ENCODE results near the gene CYP26B1. TPM values are rescaled to one million over a fixed set of nuclear protein-coding genes. Genes with fewer than 3 reads are reported as not detected.
A peak's percentile ranks its signal among the peaks of the same experiment; 100 is the strongest.

Gene CYP26B1
- total RNA-seq (ENCODE audit: unreplicated experiment), result 1.2 TPM
- long read RNA-seq, result 0 reads

GRCh38 chr2:72147303-72147971 is at the start of gene CYP26B1:
TSS of gene CYP26B1 (minus strand) at chr2:72147862. CDS start at chr2:72147834, 28 bp downstream.
- H3K27me3 Mint-ChIP-seq (ENCODE audit: unreplicated experiment), result peaks cover 46% of the 10 kb centered on the region
- TF ChIP-seq, protein P1, sequence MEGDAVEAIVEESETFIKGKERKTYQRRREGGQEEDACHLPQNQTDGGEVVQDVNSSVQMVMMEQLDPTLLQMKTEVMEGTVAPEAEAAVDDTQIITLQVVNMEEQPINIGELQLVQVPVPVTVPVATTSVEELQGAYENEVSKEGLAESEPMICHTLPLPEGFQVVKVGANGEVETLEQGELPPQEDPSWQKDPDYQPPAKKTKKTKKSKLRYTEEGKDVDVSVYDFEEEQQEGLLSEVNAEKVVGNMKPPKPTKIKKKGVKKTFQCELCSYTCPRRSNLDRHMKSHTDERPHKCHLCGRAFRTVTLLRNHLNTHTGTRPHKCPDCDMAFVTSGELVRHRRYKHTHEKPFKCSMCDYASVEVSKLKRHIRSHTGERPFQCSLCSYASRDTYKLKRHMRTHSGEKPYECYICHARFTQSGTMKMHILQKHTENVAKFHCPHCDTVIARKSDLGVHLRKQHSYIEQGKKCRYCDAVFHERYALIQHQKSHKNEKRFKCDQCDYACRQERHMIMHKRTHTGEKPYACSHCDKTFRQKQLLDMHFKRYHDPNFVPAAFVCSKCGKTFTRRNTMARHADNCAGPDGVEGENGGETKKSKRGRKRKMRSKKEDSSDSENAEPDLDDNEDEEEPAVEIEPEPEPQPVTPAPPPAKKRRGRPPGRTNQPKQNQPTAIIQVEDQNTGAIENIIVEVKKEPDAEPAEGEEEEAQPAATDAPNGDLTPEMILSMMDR (IDR thresholded peaks at IDR 0.05; ENCODE audit: unreplicated experiment), result no peak
- peaks cover 41% of the 10 kb centered on the region for H3K4me1 Mint-ChIP-seq (ENCODE audit: unreplicated experiment)
- H3K36me3 Mint-ChIP-seq (ENCODE audit: low read depth, unreplicated experiment), result peaks cover 3% of the 10 kb centered on the region
- peaks cover 5% of the 10 kb centered on the region for H3K9me3 Mint-ChIP-seq (ENCODE audit: unreplicated experiment)
- H3K4me3 Mint-ChIP-seq (ENCODE audit: unreplicated experiment), result peak within 1 kb of the TSS; percentile 88
- no peak within 1 kb of the TSS for H3K27ac Mint-ChIP-seq (ENCODE audit: unreplicated experiment)
- DNase-seq (ENCODE audit: low spot score), result peak; percentile 46

- Mint-ChIP-seq H3K36me3 (ENCODE audit: low read depth, unreplicated experiment) (no peaks in the 10 kb centered on the region), H3K27ac (ENCODE audit: unreplicated experiment) (no peak overlapping the region), H3K27me3 (ENCODE audit: unreplicated experiment) (no peaks in the 10 kb centered on the region)
These were observed 46.1 kb upstream of the CYP26B1 start for GRCh38 chr2:72193723-72194122.

GRCh38 chr2:72191441-72191840 is 43.8 kb upstream of the CYP26B1 start:
- TF ChIP-seq, protein P1 (IDR thresholded peaks at IDR 0.05; ENCODE audit: unreplicated experiment), result no peak
- H3K9me3 Mint-ChIP-seq (ENCODE audit: unreplicated experiment), result peaks cover 4% of the 10 kb centered on the region
- H3K4me1 Mint-ChIP-seq (ENCODE audit: unreplicated experiment), result peaks cover 7% of the 10 kb centered on the region
- peaks cover 4% of the 10 kb centered on the region for H3K36me3 Mint-ChIP-seq (ENCODE audit: low read depth, unreplicated experiment)
- no peak overlapping the region for H3K27ac Mint-ChIP-seq (ENCODE audit: unreplicated experiment)
- no peak overlapping the region for H3K4me3 Mint-ChIP-seq (ENCODE audit: unreplicated experiment)
- no peaks in the 10 kb centered on the region for H3K27me3 Mint-ChIP-seq (ENCODE audit: unreplicated experiment)
- DNase-seq (ENCODE audit: low spot score), result no peak

More at GRCh38 chr2:72193723-72194122, 46.1 kb upstream of the CYP26B1 start:
- TF ChIP-seq, protein P1 (IDR thresholded peaks at IDR 0.05; ENCODE audit: unreplicated experiment), result no peak
- Mint-ChIP-seq H3K9me3 (ENCODE audit: unreplicated experiment) (no peaks in the 10 kb centered on the region), H3K4me1 (ENCODE audit: unreplicated experiment) (peaks cover 7% of the 10 kb centered on the region), H3K4me3 (ENCODE audit: unreplicated experiment) (peak overlapping the region; percentile 17)
- DNase-seq (ENCODE audit: low spot score), result no peak

DNA sequence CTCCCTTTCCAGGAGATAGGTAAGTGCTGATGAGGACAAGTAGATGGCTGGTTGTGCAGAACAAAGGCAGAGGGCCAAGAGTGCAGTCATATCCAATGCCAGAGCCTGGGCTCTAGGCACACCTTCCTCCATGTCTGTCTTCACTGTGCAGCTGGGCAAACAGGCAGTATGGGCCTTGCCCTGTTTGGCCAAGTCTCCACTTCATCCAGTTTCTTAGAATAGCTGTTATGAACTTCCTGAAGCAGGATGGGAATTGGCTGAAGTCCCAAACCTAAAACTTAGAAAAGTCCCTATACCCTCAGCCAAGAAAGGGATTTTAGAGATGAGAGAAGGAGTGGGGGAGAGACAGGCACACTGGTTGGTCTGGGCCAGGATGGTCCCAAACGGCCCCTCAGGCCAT is 37.5 kb upstream of the CYP26B1 start:
- Mint-ChIP-seq H3K4me3 (ENCODE audit: unreplicated experiment) (no peak overlapping the region), H3K27ac (ENCODE audit: unreplicated experiment) (no peak overlapping the region), H3K27me3 (ENCODE audit: unreplicated experiment) (no peaks in the 10 kb centered on the region), H3K9me3 (ENCODE audit: unreplicated experiment) (peaks cover 4% of the 10 kb centered on the region), H3K4me1 (ENCODE audit: unreplicated experiment) (peaks cover 4% of the 10 kb centered on the region), H3K36me3 (ENCODE audit: low read depth, unreplicated experiment) (peaks cover 4% of the 10 kb centered on the region)
- DNase-seq (ENCODE audit: low spot score), result no peak
- TF ChIP-seq, protein P1 (IDR thresholded peaks at IDR 0.05; ENCODE audit: unreplicated experiment), result no peak

GRCh38 chr2:72183466-72183865 is 35.8 kb upstream of the CYP26B1 start:
- Mint-ChIP-seq H3K4me1 (ENCODE audit: unreplicated experiment) (peaks cover 3% of the 10 kb centered on the region), H3K4me3 (ENCODE audit: unreplicated experiment) (no peak overlapping the region), H3K27me3 (ENCODE audit: unreplicated experiment) (no peaks in the 10 kb centered on the region)

More at GRCh38 chr2:72183466-72183865, 35.8 kb upstream of the CYP26B1 start:
- Mint-ChIP-seq H3K36me3 (ENCODE audit: low read depth, unreplicated experiment) (peaks cover 12% of the 10 kb centered on the region), H3K9me3 (ENCODE audit: unreplicated experiment) (peaks cover 4% of the 10 kb centered on the region), H3K27ac (ENCODE audit: unreplicated experiment) (no peak overlapping the region)
- no peak for DNase-seq (ENCODE audit: low spot score)
- TF ChIP-seq, protein P1 (IDR thresholded peaks at IDR 0.05; ENCODE audit: unreplicated experiment), result no peak
